NCI-H2107 treated with DMSO at 0.1 percent for 48 hours (cell line): Measurements from ENCODE around the gene AEBP2.
A peak's percentile ranks its signal among the peaks of the same experiment; 100 is the strongest.

ENCODE experiments used
- DNase-seq: peaks from one replicate; lab custom pipeline; 2025; ENCODE audit not compliant: unreplicated experiment; lab: John Stamatoyannopoulos, UW

AEBP2 gene

DNA sequence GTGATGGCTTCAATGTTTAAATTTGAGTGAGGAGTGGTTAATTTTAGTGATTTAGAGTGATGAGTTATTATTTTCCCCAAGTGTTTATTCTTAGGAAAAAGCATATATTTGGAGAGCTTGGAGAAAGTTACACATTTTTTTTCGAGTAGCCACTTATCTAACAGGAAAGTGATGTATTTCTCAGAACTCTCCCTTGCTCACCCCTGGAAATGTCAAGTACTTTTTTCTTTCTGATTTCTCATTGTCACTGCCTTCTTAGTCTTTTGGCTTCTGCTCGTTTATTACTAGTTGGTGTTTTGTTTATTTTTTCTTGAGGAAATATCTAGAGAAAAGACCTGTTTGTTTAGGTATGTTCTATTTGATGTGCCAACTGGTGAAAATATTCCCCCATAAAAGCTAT, 58.8 kb downstream of the AEBP2 start:
- no peak for DNase-seq

DNA sequence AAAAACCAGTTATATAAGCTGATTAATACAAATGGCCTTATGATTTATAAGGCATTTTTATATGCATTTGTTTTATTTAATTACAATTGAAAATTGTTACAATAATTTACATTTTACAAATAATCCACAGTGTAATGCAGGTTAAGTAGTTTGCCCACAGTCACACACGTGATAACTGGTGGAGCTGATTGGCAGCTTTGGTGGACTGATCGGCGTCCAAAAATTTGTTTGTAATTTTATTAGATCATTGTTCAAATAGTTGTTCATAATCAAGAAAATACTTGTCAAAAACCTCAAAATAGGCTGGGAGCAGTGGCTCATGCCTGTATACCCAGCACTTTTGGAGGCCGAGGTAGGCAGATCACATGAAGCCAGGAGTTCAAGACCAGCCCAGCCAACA, 59.7 kb downstream of the AEBP2 start:
- DNase-seq = no peak

DNA sequence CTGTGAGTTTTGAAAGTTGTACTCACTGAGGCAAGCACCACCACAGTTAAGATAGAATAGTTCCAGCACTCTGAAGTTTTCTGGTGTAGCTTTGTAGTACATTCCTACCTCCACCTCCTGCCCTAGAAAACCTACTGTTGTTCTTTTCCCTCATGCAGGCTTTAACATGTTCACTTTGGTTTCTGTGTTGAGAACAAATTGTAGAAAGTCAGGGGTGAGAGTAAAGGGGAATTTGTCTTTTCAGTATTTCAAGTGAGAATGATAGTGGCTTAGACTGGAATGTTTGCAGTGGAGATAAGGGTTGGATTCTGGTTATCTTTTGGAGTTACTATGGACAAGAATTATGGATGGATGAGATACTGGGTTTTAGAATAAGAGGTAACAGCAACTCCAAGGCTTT, 67.2 kb downstream of the AEBP2 start:
- no peak for DNase-seq

DNA sequence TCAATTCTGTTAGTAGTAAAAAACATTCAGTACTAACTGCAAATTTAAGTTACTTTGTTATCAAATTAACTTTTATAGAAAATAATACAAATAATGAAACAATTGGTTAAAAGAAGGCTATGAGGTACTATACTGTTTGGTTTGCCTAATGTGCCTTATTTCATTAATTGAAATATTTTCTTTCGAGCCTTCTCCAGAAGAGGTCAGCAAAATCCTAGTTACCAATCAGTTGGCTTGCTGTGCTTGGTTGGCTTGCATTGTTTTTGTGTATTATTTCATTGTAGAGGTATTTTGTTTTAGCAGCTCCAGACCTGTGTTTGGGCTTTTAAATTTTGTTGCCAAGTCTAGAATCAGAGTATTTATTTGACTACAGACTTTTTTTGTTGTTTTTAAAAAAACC, 68.5 kb downstream of the AEBP2 start:
- DNase-seq = no peak

DNA sequence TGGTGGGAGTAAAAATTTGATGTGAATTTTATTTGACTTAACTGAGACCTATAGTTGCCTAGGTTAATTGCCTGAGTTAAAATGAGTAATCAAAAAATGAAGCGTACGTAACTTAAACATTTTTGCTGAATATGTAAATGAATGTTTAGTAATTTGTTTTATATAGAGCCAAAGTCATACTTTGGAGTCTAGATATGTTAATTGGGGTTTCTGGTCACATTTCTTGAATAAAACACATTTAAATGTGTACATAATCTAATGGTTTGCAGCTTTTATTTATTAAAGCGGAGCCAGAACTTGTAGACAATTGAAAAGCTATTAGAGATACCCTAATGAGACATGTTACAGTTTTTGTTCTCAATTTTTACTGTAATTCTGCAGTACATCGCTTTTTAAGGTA, 71.2 kb downstream of the AEBP2 start:
- no peak for DNase-seq

DNA sequence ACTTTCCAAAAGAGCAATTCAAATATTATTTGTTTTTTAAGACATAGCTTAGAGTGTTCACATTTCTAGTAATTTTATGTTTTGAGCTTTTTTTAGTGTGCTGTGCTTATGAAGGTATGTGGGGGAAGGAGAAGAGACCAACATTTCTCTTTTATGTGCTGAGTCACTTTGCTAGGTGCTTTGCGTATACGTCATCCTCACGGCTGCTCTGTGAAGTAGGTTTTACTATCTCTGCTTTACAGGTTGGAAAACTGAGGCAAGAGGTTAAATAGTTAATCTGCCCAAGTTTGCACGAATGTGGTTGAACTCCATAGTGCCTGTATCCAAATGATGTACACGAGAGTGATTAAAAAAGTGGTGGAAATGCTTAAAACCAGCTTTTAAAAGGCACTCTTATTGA, 75.9 kb downstream of the AEBP2 start:
- DNase-seq = no peak

DNA sequence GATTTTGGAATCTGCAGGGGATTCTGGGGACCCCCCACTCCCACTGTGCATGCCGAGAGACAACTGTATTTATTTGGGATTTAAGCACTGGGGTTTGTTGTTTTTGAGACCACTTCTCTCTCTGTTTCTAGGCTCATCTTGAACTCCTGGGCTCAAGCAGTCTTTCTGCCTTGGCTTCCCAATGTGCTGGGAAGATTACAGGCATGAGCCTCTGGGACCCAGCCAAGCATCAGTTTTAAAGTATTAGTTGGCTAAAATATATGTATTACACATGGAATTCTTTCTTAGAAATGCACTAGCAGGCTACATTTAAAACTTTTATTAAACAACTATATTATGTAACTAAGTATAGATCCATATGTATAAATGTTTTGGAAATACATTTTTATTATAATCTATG, 78.3 kb downstream of the AEBP2 start:
- no peak for DNase-seq

DNA sequence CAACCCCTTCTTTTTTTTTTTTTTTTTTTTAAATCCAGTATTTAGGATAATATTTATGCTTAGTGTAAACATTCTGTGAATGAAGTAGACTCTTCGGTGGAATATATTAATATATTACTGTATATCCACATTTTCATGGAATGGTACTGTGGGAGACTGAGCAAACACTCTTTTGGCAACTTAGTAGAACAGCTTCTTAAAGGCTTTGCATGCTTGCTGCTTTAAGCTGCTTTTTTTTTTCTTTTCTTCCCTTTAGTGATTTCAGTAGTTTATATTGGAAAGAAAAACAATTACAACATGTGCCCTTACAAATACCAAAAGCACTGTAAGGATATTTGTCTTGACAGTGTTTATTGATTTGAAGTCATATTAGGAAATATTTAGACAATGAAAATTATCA, 78.9 kb downstream of the AEBP2 start:
- DNase-seq = no peak

DNA sequence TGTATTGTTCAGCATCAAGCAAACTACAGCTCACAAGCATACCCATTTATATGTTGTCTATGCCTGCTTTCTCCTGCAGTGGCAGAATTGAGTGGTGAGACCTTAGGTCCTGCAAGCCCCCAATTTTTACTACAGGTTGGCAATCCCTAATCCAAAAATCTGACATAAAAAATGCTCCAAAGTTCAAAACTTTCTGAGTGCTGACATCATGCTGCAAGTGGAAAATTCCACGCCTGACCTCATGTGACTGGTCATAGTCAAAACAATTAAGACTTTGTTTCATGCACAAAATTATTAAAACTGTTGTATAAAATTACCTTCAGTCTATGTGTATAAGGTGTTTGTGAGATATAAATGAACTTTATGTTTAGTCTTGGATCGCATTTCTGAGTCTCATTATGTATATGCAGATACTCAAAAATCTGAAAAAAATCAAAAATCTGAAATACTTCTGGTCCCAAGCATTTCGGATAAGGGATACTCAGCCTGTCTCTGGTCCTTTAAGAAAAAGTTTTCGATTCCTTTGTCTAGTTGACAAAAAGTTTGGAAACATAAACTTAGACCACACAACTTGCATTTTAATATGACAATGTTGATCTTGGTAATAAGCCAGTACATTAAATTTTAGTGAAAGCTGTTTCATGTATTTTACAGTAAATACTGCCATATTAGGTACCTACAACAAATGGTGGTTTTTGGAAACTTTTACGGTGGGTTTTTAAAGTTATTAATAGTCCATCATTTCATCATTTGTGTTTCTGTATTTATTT, 81.5 kb downstream of the AEBP2 start:
- no peak for DNase-seq

DNA sequence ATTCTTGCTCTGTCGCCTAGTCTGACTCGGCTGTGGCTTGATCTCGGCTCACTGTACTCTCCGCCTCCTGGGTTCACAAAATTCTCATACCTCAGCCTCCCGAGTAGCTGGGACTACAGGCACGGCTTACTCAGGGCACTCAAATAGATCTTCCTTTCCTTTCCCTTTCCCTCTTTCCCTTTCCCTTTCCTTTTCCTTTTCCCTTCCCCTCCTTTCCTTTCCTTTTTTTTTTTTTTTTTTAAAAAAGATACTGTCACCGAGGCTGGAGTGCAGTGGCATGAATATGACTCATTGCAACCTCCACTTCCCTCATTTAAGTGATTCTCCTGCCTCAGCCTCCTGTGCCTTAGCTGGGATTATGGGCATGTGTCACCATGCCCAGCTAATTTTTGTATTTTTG, 86.0 kb downstream of the AEBP2 start:
- no peak for DNase-seq

DNA sequence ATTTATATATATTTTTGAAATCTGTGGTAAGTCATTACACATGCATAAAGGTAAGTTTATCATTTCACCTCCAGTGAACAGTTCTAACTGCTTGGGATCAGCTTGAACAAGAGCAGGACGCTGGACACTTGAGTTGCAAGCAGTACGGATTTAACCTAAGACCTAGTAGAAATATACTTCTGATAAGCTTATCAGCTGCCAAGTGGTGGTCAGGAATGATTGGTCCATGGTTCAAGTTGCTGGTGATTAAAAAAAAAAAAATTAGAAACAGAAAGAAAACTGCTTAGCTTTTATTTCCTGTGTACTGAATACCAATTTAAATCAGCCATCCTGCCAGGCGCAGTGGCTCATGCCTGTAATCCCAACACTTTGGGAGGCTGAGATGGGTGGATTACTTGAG, 88.6 kb downstream of the AEBP2 start:
- no peak for DNase-seq

DNA sequence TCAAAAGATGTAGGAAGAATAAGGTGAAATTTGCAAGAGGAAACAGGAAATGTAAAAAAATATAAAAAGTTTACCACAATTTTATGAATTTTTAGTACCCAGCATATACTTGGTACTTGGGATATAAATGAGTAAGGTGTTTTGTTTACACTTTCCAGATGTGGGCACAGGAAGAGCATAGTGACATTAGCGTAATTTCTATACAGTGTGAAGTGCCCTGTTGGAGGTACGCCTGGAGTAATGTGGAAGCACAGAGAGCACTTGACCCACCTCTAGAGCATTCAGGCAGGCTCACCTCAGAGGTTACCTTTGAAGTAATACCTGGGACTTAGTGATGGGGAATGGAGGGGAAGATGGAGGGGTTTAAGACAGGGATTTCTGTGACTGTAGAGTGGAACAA, 89.5 kb downstream of the AEBP2 start:
- DNase-seq = peak; percentile 8

DNA sequence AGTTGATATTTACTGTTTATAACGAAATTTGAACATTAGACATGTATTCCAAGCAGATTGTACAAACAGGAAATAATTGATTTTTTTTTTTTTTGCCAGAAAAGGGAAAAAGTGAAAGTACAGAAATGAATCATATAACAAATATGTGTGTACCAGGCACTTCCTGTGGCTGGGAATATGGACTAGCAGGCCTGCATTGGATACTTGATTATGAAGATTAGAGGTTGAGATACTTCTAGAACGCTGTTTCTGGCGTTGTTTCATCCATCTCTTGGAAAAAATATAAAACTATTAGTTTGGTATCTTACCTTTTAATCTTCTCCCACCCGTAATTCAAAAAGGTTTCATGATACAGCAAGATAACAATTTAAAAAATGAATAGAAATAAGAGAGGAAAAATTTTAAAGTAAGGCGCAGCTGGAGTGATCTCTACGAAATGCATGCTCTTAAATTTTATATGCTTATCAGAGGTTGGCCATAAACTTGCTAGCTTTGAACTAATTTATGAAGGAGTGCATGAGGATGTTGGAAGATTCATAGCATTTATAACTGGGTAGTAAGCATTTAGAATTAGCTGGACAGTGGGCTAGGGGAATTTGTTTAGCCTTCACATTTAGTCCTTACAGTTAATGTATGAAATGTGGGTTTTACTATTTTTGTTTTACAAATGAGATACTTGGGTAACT, 90.8 kb downstream of the AEBP2 start:
- DNase-seq = no peak

DNA sequence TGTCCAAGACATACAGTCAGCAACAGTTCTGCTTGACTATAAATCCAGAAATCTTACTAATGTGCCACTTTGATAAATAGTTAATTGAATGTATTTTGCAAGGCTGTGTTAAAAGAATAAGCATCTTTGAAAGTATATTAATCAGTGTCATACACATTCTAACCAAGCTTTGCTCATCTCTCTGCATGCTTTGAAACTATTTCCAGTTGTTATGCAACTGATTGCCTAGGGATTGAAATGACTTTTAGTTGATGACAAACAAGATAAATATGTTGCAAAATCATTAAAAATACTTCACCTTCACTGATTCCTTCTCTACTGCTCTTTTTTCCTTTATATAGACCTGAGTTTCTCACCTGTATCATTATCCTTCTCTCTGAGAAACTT, 91.3 kb downstream of the AEBP2 start:
- DNase-seq = no peak

DNA sequence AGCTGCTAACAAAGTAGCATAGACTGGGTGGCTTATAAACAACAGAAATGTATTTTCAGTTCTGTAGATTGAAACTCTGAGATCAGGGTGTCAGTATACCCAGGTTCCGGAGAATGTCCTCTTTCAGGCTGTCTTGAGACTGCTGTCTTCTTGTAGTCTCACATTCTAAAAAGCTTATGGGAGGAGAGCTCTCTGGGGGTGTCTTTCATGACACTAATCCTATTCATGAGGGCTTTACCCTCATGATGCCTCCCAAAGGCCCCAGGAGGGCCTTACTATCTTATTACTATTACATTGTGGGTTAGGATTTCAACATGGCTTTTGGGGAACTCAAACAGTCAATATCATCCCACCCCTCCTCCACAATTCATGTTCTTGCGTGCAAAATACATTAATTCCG, 94.3 kb downstream of the AEBP2 start:
- no peak for DNase-seq

DNA sequence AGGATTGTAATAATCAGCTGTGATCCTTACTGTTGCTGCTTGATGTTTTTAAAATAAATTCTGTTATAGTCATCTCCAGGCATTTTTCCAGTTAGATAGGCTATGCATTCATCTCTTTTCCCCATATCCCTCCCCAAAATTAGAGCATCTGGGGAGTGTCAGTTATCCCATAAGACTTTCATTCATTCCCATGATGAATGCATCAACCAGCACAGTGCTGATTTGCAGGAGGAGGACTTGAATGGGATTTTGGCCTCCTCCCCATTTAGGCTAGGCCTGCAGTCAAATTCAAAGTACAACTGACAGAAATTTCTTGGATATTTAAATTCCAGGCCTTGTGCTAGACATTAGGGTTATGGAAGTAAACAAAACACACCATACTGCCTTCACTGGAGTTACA, 99.8 kb downstream of the AEBP2 start:
- no peak for DNase-seq

DNA sequence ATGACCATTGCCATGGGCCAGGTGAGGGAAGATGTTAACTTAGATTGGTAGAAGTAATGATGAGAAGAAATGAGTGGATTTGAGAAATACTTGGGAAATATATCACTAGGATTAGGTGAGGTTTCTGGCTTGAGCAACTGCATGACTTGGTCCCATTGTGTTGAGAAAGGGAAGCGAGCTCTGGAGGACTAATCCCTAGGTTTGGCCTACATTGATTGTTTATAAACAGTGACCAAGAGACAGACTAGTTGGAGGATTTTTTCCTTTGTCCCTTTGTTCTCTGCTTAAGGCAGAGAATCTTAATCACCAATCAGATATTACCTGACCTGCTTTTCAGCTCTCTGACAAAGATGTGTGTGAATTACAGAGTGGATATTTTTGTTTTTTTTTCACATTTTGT, 100.5 kb downstream of the AEBP2 start:
- DNase-seq = no peak

DNA sequence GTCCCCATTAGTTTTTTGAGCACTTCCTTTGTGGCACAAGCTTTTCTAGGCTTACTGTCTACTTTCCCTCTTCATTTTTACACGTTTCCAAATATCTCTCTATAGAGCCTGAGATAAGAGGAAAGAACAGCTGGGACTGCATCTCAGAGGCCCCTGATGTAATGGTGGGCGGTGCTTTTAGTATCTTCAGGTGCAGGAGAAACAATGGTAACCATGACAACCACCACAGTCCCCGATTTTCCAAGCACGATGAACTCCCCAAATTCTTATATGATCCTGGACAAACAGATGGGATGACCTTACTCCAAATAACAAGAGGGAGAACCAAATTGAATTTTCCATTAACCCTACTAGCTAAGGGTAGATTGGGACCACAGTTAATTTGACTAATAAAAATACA, 103.3 kb downstream of the AEBP2 start:
- DNase-seq = no peak

DNA sequence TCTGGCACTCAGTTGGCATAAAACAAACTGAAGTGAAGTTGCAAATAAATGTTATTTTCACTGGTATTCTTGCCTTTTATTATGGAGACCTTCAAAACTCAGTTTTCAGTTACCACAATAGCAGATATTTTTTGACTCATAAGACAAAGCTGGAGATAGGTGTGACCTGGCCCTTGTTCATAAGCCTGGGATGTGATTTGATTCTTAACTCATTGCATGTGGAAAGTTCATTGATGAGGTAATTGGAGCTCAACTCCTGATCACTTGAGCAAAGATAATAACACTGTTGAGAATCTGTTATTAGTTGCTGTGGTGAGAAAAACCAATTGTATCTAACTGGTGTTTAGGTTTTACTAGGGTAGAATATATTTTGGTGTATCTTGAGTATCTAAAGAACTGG, 105.1 kb downstream of the AEBP2 start:
- DNase-seq = no peak

DNA sequence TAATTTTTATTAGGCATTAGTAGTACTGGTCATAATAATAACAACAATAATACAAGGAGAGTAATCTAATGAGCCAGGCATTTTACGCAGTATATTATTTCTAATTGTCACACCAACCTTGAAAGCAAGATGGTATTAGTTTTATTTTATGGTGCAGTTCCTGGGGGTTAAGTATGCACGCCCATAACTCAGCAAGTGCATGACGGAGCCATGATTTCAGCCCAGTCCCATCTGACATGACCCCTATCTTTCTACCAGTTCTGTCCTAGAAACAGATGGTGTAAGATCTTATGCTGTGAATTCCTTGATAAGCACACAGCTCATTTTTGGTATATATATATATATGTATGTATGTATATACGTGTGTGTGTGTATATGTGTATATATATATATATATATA, 106.0 kb downstream of the AEBP2 start:
- no peak for DNase-seq

DNA sequence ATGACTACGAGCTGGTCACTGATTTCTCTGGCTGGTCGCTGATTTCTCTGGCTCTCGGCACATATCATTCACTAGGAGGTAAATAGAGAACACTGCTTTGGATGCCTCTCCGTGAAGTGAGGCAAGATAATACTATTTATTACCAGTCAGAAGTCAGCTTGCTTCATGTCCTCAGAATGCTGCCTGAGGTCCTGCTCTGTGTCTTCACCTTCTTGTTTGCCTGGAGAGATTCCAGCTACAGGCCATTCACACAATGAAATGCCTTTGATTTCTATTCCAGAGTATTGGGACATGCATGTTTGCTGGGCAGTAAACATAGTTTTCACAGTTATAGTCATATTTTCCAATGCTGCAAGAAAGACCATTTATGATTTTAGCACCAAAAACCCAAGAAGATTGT, 106.7 kb downstream of the AEBP2 start:
- DNase-seq = no peak

DNA sequence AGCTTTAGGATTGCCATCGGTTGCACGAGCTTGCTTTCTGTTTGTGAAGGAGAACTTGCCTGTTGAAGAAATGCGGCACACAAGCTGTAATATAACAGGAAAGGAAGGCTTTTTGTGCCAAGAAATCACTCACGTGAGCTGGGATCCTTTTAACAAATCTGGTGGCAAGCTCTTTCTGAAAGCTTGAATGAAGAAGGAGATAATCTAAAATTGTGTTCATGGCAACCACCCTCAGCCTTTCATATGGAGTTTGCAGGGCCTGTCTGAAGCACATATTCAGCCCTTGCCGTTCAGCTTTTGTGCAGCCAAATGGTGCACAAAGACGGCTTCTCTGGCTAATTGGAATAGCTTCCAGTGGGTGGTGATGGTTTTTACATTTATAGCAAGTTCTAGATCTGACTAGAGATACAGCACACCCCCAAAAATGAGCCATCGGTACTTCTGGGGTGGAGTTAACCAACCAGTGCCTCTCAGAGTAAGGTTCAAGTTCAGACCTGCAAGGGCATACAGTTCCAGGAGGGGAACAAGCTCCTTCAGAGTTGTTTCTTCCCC, 107.4 kb downstream of the AEBP2 start:
- no peak for DNase-seq

DNA sequence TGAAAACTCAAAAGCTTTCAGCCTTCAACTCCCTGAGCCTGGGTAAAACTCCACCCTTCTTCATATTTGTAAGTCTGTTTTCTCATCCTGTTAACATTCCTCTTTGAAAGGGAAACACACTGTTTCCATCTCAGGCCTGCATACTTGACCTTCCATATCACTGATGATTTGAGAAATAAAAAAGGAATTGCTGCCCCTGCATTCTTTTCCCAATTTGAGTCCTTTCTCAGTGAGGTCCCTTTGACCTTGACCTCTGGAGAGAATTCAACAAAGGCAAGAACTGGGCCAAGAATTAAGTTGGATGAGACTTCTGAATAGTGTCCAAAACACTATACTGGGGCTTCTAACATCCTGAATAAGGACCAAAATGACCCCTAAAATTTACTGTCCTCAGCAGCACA, 108.0 kb downstream of the AEBP2 start:
- no peak for DNase-seq
